Osteocyte (in vitro differentiated cells): ENCODE results near the gene DAPK1. TPM values are rescaled to one million over a fixed set of nuclear protein-coding genes. Genes with fewer than 3 reads are reported as not detected.

Experiments
- DNase-seq: peaks from one replicate; pipeline ENCODE4 v3.0.0; 2021; ENCODE audit warnings: mixed read lengths; ENCODE audit not compliant: unreplicated experiment; ENCODE audit errors: extremely low spot score
- H3K27ac Mint-ChIP-seq: one replicate; pipeline ENCODE4 v1.8.0; 2021; ENCODE audit warnings: mild to moderate bottlenecking, mixed read lengths; ENCODE audit not compliant: unreplicated experiment
- H3K27me3 Mint-ChIP-seq: one replicate; pipeline ENCODE4 v1.8.0; 2021; ENCODE audit warnings: mixed read lengths; ENCODE audit not compliant: unreplicated experiment
- H3K36me3 Mint-ChIP-seq: one replicate; pipeline ENCODE4 v1.8.0; 2021; ENCODE audit warnings: mixed read lengths; ENCODE audit not compliant: unreplicated experiment
- H3K4me1 Mint-ChIP-seq: one replicate; pipeline ENCODE4 v1.8.0; 2021; ENCODE audit warnings: mixed read lengths; ENCODE audit not compliant: unreplicated experiment
- H3K4me3 Mint-ChIP-seq: one replicate; pipeline ENCODE4 v1.8.0; 2021; ENCODE audit warnings: mild to moderate bottlenecking, moderate library complexity, mixed read lengths; ENCODE audit not compliant: unreplicated experiment
- H3K9me3 Mint-ChIP-seq: one replicate; pipeline ENCODE4 v1.8.0; 2021; ENCODE audit warnings: mixed read lengths; ENCODE audit not compliant: unreplicated experiment
- CTCF ChIP-seq: fragments of 200-600 bp; sonication (generic); IDR thresholded peaks from 2 replicates; pipeline ENCODE4 v1.5.0; 2021; ENCODE audit warnings: antibody characterized with exemption, mild to moderate bottlenecking, moderate library complexity
- total RNA-seq: library from RNA; stranded (reverse); gene quantifications from 2 replicates; pipeline ENCODE4 v1.2.1, GENCODE V29; 2021

DAPK1 gene
- total RNA-seq, 1 donor from 2014 or later = 304 TPM

- TF ChIP-seq CTCF = no peak
- Mint-ChIP-seq H3K9me3 (no peaks in the 10 kb centered on the region), H3K4me3 (no peak overlapping the region), H3K27me3 (no peaks in the 10 kb centered on the region), H3K36me3 (no peaks in the 10 kb centered on the region), H3K4me1 (peaks cover 18% of the 10 kb centered on the region), H3K27ac (no peak overlapping the region)
- DNase-seq = no peak
These were observed 6.8 kb upstream of the DAPK1 start for GRCh38 chr9:87490907-87491306.

DNA sequence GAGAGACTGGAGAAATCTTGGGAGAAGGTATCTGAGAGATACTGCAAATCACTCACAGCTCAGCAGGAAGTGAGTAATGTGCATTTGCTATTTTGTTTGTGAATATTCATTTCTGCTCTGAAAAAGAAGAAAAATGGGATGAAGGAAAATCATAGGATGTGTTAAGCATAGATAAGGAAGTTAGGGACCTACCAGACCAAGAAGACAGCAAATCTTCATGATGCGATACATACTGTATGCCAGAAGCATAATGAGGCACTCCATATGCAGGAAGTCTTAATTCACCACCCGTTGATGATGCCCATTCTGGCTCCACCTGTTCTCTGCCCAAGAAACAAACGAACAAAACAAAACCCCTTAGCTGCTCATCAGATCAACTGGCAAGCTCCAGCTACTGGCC, 6.1 kb upstream of the DAPK1 start:
- no peak for TF ChIP-seq CTCF
- no peak overlapping the region for H3K4me3 Mint-ChIP-seq
- no peaks in the 10 kb centered on the region for H3K9me3 Mint-ChIP-seq
- H3K36me3 Mint-ChIP-seq = no peaks in the 10 kb centered on the region
- no peaks in the 10 kb centered on the region for H3K27me3 Mint-ChIP-seq
- H3K4me1 Mint-ChIP-seq = peaks cover 24% of the 10 kb centered on the region
- DNase-seq = no peak
- H3K27ac Mint-ChIP-seq = no peak overlapping the region

DNA sequence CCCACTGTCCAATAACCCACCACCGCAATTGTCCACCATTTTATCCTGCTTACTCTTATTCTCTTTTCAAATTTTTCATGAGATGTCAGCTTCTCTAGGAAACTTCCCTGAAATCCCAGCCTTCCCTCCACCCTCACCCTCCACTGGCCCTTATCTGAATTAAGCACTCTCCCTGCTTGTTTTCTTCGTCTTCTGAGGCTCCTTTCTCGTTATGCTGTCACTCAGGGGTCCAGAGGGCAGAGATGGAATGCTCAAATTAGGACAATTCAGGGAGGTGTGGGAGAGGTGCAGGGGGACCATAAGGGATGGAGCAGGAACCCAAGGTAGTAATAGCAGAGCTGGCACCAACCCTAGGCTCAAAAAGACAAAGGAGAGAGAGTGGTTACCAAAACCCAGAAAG, 5.0 kb upstream of the DAPK1 start:
- Mint-ChIP-seq H3K9me3 (no peaks in the 10 kb centered on the region), H3K4me3 (no peak overlapping the region), H3K27ac (no peak overlapping the region), H3K27me3 (no peaks in the 10 kb centered on the region), H3K4me1 (peaks cover 29% of the 10 kb centered on the region), H3K36me3 (no peaks in the 10 kb centered on the region)
- TF ChIP-seq CTCF = no peak
- no peak for DNase-seq

- Mint-ChIP-seq H3K9me3 (no peaks in the 10 kb centered on the region), H3K36me3 (peaks cover 13% of the 10 kb centered on the region), H3K4me3 (peak overlapping the region; percentile 9), H3K27me3 (no peaks in the 10 kb centered on the region), H3K4me1 (peaks cover 34% of the 10 kb centered on the region), H3K27ac (peak overlapping the region; percentile 27)
- DNase-seq = no peak
- TF ChIP-seq CTCF = no peak
These were observed 2.6 kb upstream of the DAPK1 start for GRCh38 chr9:87494970-87495471.

DNA sequence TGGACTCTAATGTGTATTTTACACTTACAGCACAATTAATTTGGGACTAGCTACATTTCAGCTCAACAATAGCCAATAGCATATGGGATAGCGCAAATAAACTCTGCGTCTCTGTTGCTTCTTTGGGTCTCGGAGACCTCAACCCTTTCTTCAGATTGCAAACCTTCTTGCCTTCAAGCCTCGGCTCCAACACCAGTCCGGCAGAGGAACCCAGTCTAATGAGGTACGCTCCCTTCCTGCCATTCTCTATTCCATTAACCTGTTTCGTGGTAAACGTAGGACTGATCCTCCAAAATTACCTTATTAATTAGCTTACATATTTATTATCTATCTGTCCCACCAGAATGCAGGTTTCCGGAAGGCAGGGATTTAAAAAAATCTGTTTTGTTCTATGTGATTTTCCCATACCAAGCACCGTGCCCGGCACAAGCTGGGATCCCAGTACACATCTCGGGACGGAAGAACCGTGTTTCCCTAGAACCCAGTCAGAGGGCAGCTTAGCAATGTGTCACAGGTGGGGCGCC, 525 bp upstream of the DAPK1 start:
- no peak for DNase-seq
- no peaks in the 10 kb centered on the region for H3K27me3 Mint-ChIP-seq
- H3K4me3 Mint-ChIP-seq = peak overlapping the region; percentile 97
- H3K4me1 Mint-ChIP-seq = peaks cover 49% of the 10 kb centered on the region
- H3K27ac Mint-ChIP-seq = peak overlapping the region; percentile 75
- H3K36me3 Mint-ChIP-seq = peaks cover 25% of the 10 kb centered on the region
- H3K9me3 Mint-ChIP-seq = no peaks in the 10 kb centered on the region
- TF ChIP-seq CTCF = no peak
